HepG2 (cell line): ENCODE data around the gene S100P. TPM values are rescaled to one million over a fixed set of nuclear protein-coding genes. Genes with fewer than 3 reads are reported as not detected.

Source experiments
- CEBPG ChIP-seq: IDR thresholded peaks from 2 replicates; pipeline ENCODE4 v1.6.1; 2016
- HINFP ChIP-seq: sonication (generic); formaldehyde crosslinking; IDR thresholded peaks from 2 replicates; pipeline ENCODE4 v1.4.0; 2020; ENCODE audit warnings: low read depth, mild to moderate bottlenecking, missing genetic modification reagents
- HNF4G ChIP-seq, 2 experiments: sonication (generic) in 1 of 2; formaldehyde crosslinking in 1 of 2; IDR thresholded peaks; 2 replicates each; pipeline versions ENCODE4 v1.4.0 to v1.6.1; 2011 to 2020; ENCODE audit warnings: borderline replicate concordance in 2 of 2, low read depth in 2 of 2, mild to moderate bottlenecking in 2 of 2, low read length in 1 of 2, missing genetic modification reagents in 1 of 2, moderate library complexity in 1 of 2
- MEIS1 ChIP-seq: sonication (generic); formaldehyde crosslinking; IDR thresholded peaks from 2 replicates; pipeline ENCODE4 v1.9.0; 2021; ENCODE audit warnings: mild to moderate bottlenecking, missing genetic modification reagents, moderate library complexity, borderline replicate concordance
- MNT ChIP-seq: fragments of 450-650 bp; IDR thresholded peaks from 2 replicates; pipeline ENCODE4 v1.6.1; 2016
- RBAK ChIP-seq: sonication (generic); formaldehyde crosslinking; IDR thresholded peaks from 2 replicates; pipeline ENCODE4 v1.5.1; 2020; ENCODE audit warnings: mild to moderate bottlenecking, missing genetic modification reagents
- RFXANK ChIP-seq: IDR thresholded peaks from 2 replicates; pipeline ENCODE4 v1.6.1; 2016
- SIX1 ChIP-seq: sonication (generic); formaldehyde crosslinking; IDR thresholded peaks from 2 replicates; pipeline ENCODE4 v1.4.0; 2020; ENCODE audit warnings: missing genetic modification reagents, borderline replicate concordance
- SP4 ChIP-seq: sonication (generic); formaldehyde crosslinking; IDR thresholded peaks from 2 replicates; pipeline ENCODE4 v1.8.1; 2023; ENCODE audit warnings: mild to moderate bottlenecking, missing genetic modification reagents
- ZBTB3 ChIP-seq: sonication (generic); formaldehyde crosslinking; IDR thresholded peaks from 2 replicates; pipeline ENCODE4 v1.4.0; 2020; ENCODE audit warnings: low read depth, mild to moderate bottlenecking, moderate library complexity, missing genetic modification reagents, borderline replicate concordance
- ZFP91 ChIP-seq: sonication (generic); formaldehyde crosslinking; IDR thresholded peaks from 2 replicates; pipeline ENCODE4 v1.9.0; 2022; ENCODE audit warnings: missing genetic modification reagents, mild to moderate bottlenecking, borderline replicate concordance
- ZNF24 ChIP-seq: fragments of 450-650 bp; IDR thresholded peaks from 2 replicates; pipeline ENCODE4 v1.6.1; 2017; ENCODE audit warnings: antibody characterized with exemption, mild to moderate bottlenecking
- ZNF562 ChIP-seq: sonication (generic); formaldehyde crosslinking; IDR thresholded peaks from 2 replicates; pipeline ENCODE4 v1.8.0; 2022; ENCODE audit warnings: missing genetic modification reagents, borderline replicate concordance
- ZNF609 ChIP-seq: sonication (generic); formaldehyde crosslinking; IDR thresholded peaks from 2 replicates; pipeline ENCODE4 v1.4.0; 2020; ENCODE audit warnings: mild to moderate bottlenecking, missing genetic modification reagents, borderline replicate concordance
- ZNF777 ChIP-seq: sonication (generic); formaldehyde crosslinking; IDR thresholded peaks from 2 replicates; pipeline ENCODE4 v1.4.0; 2020; ENCODE audit warnings: missing genetic modification reagents
- ZSCAN5A ChIP-seq: sonication (generic); formaldehyde crosslinking; IDR thresholded peaks from 2 replicates; pipeline ENCODE4 v1.8.0; 2022; ENCODE audit warnings: mild to moderate bottlenecking, missing genetic modification reagents, borderline replicate concordance
- polyA plus RNA-seq, 8 experiments: library from polyadenylated mRNA; depleted of rRNA in 3 of 8; stranded (reverse) in 7 of 8; unstranded in 1 of 8; fragments of >200 nt; fragmentation: Illumina TruSeq in 4 of 8; extraction: Trizol in 4 of 8; gene quantifications; 2 replicates each; pipeline versions ENCODE4 v1.2.1 to v1.2.3, GENCODE V29; 2011 to 2016; ENCODE audit warnings: low read depth in 4 of 8, missing spikeins in 1 of 8, mixed read lengths in 1 of 8; ENCODE audit not compliant: insufficient read depth in 1 of 8
- total RNA-seq, 5 experiments: library from RNA; depleted of rRNA; stranded (reverse); fragments of >200 nt; fragmentation: Illumina TruSeq; extraction: Trizol; gene quantifications; 2 replicates each; pipeline ENCODE4 v1.2.3, GENCODE V29; 2016; ENCODE audit warnings: low read depth in 1 of 5

S100P gene
- total and polyA plus RNA-seq, 2 of the 13 experiments (the other 11 are each of a cell fraction or from before 2014, with no cell fraction given), result 278 to 1,649 TPM

- TF ChIP-seq ZFP91 (CRISPR knock-in tag) (peak; percentile 78), ZSCAN5A (CRISPR knock-in tag) (0 out of 2 replicates have a peak, but pooled peaks have one; percentile 59), ZBTB3 (no peak), HINFP (CRISPR knock-in tag) (peak; percentile 66; the same call in 1 of the 2 replicates), HNF4G (IDR thresholded peaks at IDR 0.05; ENCODE audit: borderline replicate concordance, low read depth, low read length) (no peak), HNF4G (CRISPR knock-in tag; IDR thresholded peaks at IDR 0.05; ENCODE audit: borderline replicate concordance, low read depth) (peak; percentile 7; the same call in 1 of the 2 replicates), ZNF609 (CRISPR knock-in tag) (peak; percentile 67; the same call in 1 of the 2 replicates), SIX1 (CRISPR knock-in tag) (no peak), ZNF562 (CRISPR knock-in tag) (no peak), MEIS1 (CRISPR knock-in tag) (peak; percentile 23; the same call in 1 of the 2 replicates), MNT (no peak), CEBPG (CRISPR knock-in tag) (peak; percentile 95), SP4 (CRISPR knock-in tag) (peak; percentile 41; the same call in 1 of the 2 replicates), RBAK (no peak), ZNF777 (CRISPR knock-in tag) (peak; percentile 12), RFXANK (CRISPR knock-in tag) (no peak), ZNF24 (no peak)
These were observed at the start of gene S100P (continued) for GRCh38 chr4:6693231-6694176.
